Measurements from ENCODE around the gene ESPNL.
A peak's percentile ranks its signal among the peaks of the same experiment; 100 is the strongest.
"Not testable (repeated sequence)": the region's sequence is repeated elsewhere in the genome, so short reads cannot be mapped to it uniquely, and the experiment has no call there.

ESPNL gene

DNA sequence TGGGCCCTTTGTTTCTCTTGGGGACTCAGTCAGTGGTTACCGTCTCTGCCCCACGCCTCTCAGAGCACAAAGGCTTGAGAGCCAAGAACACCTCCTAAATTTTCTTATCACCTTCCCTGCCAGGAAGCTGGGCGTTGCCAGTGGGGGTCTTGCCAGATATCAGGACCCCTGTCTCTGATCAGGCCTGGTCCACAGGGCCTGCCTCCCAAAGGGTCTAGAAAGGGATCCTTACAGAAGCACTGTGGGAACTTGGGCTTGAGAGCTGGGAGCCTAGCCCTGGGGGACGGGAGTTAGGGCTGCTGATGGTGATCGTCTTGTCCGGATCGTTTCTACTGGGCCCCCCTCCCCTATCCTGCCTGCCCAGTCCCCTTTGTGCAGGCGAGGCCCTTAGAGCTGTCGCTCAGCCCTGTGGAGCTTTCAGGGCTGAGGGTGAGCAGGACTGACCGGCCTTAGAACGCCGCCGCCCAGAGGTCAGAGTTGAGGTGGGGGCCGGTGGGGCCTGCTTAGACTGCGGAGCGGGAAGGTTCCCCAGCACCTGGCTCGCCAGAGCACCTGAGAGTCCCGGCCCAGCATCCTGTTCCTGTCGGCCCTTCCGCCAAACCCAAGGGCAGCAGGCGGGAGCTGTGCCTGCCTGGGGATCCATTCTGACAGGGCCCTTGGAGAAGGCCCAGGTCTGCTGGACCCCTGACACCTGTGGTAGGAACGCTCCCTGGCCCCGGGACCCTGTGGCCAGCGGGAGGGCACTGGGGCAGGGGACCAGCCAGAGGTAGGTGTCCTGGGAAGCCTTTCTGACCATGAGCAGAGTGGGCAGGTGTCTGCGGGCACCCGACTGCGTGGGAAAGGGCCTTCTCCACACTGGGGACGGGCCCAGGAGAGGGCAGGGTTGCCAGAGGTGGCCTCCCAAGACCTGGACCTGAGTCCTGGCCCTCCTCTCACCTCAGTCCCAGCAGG, 956 bp downstream of the ESPNL start:
- DNase-seq, result no peak

DNA sequence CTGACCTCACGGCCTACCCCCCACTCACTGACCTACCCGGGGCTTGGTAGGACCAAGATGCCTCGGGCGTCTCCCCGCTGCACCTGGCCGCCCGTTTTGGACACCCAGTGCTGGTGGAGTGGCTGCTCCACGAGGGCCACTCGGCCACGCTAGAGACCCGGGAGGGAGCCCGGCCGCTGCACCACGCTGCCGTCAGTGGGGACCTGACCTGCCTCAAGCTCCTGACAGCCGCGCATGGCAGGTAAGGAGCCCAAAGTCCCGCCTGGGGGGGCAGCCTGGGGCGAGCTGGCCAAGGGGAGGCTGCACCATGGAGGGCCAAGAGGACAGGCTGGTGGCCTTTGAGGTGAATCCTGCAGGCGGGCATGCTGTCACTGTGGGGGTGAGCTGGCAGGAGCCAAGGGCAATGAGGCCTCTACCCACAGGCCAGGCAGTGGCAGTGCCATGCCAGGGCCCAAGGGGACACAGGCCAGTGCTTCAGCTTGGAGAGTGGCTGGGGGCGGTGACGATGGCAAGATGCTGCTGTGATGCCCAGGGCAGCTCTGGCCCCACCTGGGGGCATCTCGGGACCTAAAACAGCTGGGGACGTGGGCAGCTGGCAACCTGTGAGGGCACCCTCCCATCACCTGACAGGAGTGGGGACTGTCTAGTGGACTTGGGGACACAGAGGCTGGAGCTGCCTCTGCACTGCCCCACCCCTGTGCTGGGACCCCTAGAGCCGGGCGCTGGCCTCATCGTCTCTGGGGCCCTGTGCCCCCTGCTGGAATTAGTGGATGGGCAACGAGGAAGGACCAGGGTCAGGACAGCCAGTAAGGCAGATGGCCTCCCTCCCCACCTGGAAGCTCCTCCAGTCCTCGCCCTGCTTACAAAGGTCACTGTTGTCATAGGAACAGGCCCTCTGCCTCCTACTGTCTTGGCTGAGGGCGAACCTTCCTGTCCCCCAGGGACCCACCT, 2.0 kb downstream of the ESPNL start:
- DNase-seq, result no peak

GRCh38 chr2:238102865-238103264, 2.7 kb downstream of the ESPNL start:
- DNase-seq, result no peak

DNA sequence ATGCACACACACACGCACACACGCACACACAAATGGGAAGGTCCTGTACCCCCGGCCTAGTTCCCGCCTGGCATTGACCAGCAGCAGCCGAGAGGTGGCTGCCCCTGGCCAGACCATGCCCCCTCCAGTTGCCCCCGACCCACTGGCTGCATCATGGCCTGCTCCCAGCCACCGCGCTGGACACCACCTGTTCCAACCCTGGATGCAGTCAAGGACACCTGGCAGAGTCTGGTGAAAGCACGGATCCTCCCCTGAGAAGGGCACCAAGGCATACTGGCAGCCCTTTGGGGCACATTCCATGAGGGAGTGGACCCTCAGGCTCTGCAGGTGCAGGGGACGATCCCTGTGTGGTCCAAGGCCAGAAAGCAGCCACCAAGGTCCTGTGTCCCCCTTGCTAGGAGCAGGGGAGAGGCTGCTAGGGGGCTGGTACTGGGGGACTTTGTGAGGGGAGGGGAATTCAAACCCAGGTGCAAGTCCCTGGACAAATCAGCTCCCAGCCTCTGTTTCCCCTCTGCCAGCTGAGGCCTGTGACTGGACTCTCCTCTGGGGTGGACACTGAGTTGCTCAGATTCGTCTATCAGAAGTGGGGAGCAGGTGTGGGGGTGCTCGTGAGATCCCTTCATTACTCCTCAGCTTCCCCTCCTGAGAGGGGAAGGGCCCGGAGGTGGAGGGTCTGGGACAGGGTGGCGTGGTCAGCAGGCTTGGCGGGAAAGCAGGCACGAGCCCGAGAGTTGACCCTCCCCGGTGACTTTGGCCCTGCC, 3.5 kb downstream of the ESPNL start:
- DNase-seq, result no peak

- no peak for DNase-seq
These were observed 4.1 kb downstream of the ESPNL start for GRCh38 chr2:238104226-238104690.

DNA sequence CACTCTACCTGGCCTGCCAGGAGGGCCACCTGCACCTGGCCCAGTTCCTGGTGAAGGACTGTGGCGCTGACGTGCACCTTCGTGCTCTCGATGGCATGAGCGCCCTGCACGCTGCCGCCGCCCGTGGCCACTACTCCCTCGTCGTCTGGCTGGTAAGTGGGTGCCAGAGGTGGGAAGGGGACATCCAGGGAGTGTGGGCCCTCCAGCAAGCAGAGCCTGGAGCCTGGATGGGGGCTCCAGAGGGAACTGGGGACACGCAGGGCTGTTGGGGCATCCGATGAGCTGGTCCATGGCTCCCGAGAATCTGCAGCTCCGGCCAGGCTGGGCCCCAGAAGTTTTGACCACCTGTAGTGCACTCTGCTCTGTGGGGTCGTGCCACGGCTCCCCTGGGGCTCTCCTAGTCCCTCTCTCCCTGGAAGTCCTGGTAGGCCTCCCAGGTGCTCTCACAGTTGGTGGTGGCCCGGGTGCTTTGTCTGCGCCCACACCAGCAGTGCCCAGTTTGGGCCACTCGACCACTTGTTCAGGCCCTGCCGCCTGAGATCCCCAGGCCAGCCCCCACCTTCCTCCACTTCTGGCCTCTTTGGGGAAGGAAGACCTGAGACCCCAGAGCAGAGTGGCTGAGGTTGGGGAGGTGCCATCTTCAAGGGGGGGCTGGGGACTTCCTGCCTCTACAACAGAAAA, 4.7 kb downstream of the ESPNL start:
- no peak for DNase-seq

GRCh38 chr2:238105506-238106338, 5.6 kb downstream of the ESPNL start:
- DNase-seq, result no peak

DNA sequence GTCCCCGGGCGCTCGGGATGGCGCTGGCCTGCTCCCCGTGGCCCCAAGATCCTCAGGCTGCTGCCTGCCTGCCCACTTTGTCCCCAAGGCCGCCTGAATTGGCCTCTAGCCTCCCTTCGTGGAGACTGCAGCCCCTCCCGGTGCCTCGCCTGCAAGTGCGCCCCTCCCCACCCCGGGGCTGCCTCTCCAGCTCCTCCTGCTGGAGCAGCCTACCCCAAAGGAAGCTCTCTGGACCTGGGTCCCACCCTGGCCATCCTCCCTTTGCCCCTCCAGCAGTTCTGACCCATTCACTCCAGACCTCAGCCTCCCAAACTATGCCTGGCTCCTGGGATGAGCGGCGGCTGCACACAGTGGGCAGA, 6.2 kb downstream of the ESPNL start:
- DNase-seq, result no peak

GRCh38 chr2:238106698-238107524, 6.8 kb downstream of the ESPNL start:
- DNase-seq, result no peak

DNA sequence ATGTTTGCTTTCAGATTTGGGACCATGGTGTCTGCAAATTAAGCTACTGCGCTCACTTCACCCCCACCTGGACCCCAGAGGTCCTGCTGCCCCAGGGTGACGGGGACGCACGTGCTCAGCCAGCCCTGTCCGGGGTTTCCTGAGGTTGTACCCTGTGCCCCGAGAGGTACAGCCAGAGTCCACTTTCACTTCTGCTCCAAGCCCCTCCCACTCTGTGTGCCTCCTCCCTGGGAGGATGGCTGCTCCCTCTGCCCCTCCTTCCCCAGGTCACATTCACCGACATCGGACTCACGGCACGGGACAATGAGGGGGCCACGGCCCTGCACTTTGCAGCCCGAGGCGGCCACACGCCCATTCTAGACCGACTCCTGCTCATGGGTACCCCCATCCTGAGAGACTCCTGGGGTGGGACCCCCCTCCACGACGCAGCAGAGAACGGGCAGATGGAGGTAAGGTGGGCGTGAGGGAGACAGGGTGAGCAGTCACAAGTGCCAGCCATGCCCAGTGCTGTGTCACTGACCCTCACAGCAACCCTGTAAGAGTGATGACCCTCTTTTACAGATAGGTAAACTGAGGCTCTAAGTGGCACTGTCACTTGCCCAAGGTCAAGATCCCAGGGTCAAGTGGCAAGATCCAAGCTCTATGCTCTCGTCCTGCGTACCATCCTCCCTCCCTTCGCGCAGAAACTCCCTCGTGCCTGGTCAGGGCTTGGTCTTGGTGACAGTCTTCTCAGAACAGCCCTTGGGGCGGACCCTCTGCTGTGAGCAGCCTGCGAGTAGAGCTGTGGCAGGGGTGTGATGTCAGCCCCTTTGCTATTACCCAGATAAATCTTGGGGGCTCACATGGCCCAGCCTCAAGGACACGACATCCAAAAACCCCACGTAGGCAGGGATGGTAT, 7.6 kb downstream of the ESPNL start:
- no peak for DNase-seq

DNA sequence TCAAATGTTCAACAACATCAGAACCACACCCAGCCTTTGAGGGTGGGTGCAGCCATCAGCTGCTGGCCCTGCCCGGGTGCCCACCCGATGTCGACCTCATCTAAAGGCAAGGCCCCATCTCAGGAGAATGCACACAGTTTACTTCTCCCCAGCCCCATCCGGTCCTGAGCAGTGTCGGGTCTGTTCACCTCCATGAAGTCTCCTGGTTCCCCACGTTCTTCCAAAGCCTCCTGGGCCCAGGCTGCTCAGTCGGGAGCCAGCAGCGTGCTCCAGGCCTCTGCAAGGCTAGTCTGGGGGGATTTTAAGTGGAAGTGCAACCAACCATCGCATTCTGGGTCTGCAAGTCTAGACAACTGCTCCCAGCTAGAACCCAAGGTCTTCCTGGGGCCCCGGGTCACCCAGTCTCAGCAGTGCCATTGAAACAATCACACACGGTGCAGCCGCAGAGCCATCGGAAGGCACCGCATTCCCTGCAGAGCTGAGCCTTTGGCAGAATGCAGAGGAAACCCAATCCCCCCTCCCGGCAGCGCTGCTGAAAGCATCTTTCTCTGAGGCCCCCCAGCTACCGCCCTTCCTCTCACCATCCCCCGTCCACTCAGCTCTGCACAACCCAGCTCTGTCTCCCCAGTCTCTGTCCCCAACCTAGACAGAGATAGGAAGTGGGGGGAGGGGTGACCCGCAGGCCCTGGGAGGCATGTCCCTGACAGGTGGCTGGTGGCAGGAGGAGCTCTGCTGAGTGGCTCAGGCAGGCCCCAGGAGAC, 8.5 kb downstream of the ESPNL start:
- peak; percentile 42 for DNase-seq

- no peak for DNase-seq
These were observed 13.5 kb downstream of the ESPNL start for GRCh38 chr2:238113611-238114010.

GRCh38 chr2:238114331-238114841, 14.2 kb downstream of the ESPNL start:
- DNase-seq, result no peak

- DNase-seq, result no peak
These were observed 14.9 kb downstream of the ESPNL start for GRCh38 chr2:238114851-238115660.

- DNase-seq, result not testable (repeated sequence)
These were observed 15.6 kb downstream of the ESPNL start for GRCh38 chr2:238115709-238116108.

DNA sequence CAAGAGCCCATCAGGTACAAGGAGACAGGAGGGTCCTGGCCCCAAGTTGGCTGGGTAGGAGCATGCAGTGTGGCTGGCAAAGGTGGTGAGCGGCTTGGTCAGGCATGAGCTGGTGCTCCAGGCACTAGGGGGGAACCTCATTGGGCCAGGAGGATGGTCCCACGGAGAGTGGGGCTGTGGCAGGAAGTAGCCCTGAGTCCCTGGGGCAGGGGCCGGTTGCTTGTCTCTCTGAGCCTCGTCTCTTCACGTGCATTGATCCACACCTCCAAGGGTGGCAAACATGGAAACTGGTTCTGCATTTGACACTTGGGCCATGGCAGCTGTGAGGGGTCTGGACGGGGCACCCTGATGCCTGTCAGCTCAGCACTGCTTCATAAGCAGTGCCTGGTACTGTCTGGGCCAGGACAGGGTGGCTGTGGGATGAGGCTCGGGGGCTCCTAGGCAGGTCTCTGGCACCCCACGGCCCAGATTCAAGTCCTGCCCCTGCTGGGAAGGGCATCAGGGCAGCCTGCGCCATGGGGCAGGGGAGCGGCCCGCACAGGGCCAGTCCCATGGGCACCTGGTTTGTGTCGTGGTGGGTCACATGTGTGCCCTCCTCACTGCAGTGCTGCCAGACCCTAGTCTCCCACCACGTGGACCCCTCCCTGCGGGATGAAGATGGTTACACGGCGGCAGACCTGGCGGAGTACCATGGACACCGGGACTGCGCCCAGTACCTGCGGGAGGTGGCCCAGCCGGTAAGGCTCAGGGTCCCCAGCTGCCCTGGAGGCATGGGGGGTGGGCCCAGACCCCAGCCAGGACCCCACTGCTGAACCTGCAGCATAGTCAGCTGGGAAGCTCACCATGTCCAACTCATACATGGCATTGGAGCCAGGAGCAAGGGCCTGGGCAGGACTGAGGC, 16.4 kb downstream of the ESPNL start:
- no peak for DNase-seq

Data from NCI-H1436 (cell line).